SU-DHL-6 (cell line): Measurements from ENCODE around the gene IGSF5.

Experiments
- H2AFZ ChIP-seq: fragments of 200-600 bp; sonication (generic); 2 replicates; pipeline ENCODE4 v1.6.1; 2014; ENCODE audit warnings: low read depth, mild to moderate bottlenecking, moderate library complexity, mixed read lengths, antibody characterized with exemption, low read length; ENCODE audit not compliant: severe bottlenecking
- H3F3A ChIP-seq: fragments of 200-600 bp; shearing (Covaris generic); 2 replicates; pipeline ENCODE4 v1.6.0; 2016; ENCODE audit warnings: antibody characterized with exemption, mild to moderate bottlenecking; ENCODE audit not compliant: insufficient read depth
- H3K27ac ChIP-seq: fragments of 200-600 bp; sonication (generic); 2 replicates; pipeline ENCODE4 v1.5.1; 2016; ENCODE audit warnings: low read depth, mild to moderate bottlenecking, low read length, moderate library complexity, mixed read lengths
- H3K27me3 ChIP-seq: fragments of 200-600 bp; sonication (generic), shearing (Covaris generic); 2 replicates; pipeline ENCODE4 v1.6.0; 2014; ENCODE audit warnings: mild to moderate bottlenecking, low read length
- H3K36me3 ChIP-seq: fragments of 200-600 bp; sonication (generic); 2 replicates; pipeline ENCODE4 v1.6.1; 2014; ENCODE audit warnings: mild to moderate bottlenecking, low read length, mixed read lengths
- H3K4me2 ChIP-seq: fragments of 300-600, 200-600 bp; shearing (Covaris generic), sonication (generic); 2 replicates; pipeline ENCODE4 v1.6.0; 2014; ENCODE audit warnings: low read length, low read depth, mild to moderate bottlenecking; ENCODE audit not compliant: poor library complexity, severe bottlenecking
- H3K4me3 ChIP-seq: fragments of 200-600 bp; sonication (generic); 2 replicates; pipeline ENCODE4 v1.5.1; 2014; ENCODE audit warnings: antibody characterized with exemption, low read length, mild to moderate bottlenecking, mixed read lengths; ENCODE audit not compliant: insufficient read depth, poor library complexity, severe bottlenecking
- H3K79me2 ChIP-seq: fragments of 200-600 bp; sonication (generic); 2 replicates; pipeline ENCODE4 v1.6.1; 2014; ENCODE audit warnings: mild to moderate bottlenecking, low read length, moderate library complexity; ENCODE audit not compliant: insufficient read depth
- H3K9ac ChIP-seq: fragments of 200-600 bp; sonication (generic); 2 replicates; pipeline ENCODE4 v1.7.0; 2014; ENCODE audit warnings: mild to moderate bottlenecking, low read length
- H3K9me2 ChIP-seq: fragments of 200-600 bp; sonication (generic); replicated peaks from 2 replicates; pipeline ENCODE4 v1.6.1; 2014; ENCODE audit warnings: low read length; ENCODE audit not compliant: insufficient read depth
- H3K9me3 ChIP-seq: fragments of 200-600 bp; sonication (generic); 2 replicates; pipeline ENCODE4 v1.6.1; 2014; ENCODE audit warnings: low read length, mixed read lengths; ENCODE audit not compliant: insufficient read depth
- H4K20me1 ChIP-seq: fragments of 200-600 bp; sonication (generic); 2 replicates; pipeline ENCODE4 v1.6.1; 2014; ENCODE audit warnings: low read depth, mild to moderate bottlenecking, antibody characterized with exemption, low read length, moderate library complexity, mixed read lengths
- CTCF ChIP-seq: fragments of 200-600 bp; sonication (generic); IDR thresholded peaks from one replicate; pipeline ENCODE4 v1.5.1; 2017; ENCODE audit warnings: antibody characterized with exemption, mild to moderate bottlenecking, low read length, moderate library complexity; ENCODE audit not compliant: insufficient read depth, poor library complexity, severe bottlenecking
- EZH2phosphoT487 ChIP-seq: fragments of 200-600 bp; sonication (generic), shearing (Covaris generic); conservative IDR thresholded peaks from 2 replicates; pipeline ENCODE4 v1.6.1; 2018; ENCODE audit warnings: mild to moderate bottlenecking, antibody characterized with exemption, low read length, moderate library complexity, mixed read lengths

The IGSF5 gene

GRCh38 chr21:39728341-39728740 is 16.6 kb upstream of the IGSF5 start:
- Histone ChIP-seq H3K9me2 (no peaks in the 10 kb centered on the region), H4K20me1 (no peaks in the 10 kb centered on the region), H3F3A (no peaks in the 10 kb centered on the region), H3K4me3 (no peak overlapping the region), H3K27me3 (no peaks in the 10 kb centered on the region), H2AFZ (no peak overlapping the region), H3K4me2 (no peak overlapping the region), H3K36me3 (no peaks in the 10 kb centered on the region), H3K9me3 (no peaks in the 10 kb centered on the region), H3K27ac (no peak overlapping the region), H3K9ac (no peak overlapping the region), H3K79me2 (no peaks in the 10 kb centered on the region)
- TF ChIP-seq EZH2phosphoT487: no peak
- TF ChIP-seq CTCF: no peak

- TF ChIP-seq EZH2phosphoT487: no peak
- TF ChIP-seq CTCF: no peak
- Histone ChIP-seq H4K20me1 (no peaks in the 10 kb centered on the region), H3K27ac (no peak overlapping the region), H3K4me2 (no peak overlapping the region), H3K9me2 (no peaks in the 10 kb centered on the region), H3F3A (no peaks in the 10 kb centered on the region), H3K9me3 (no peaks in the 10 kb centered on the region), H3K9ac (no peak overlapping the region), H3K36me3 (no peaks in the 10 kb centered on the region), H3K79me2 (no peaks in the 10 kb centered on the region), H2AFZ (no peak overlapping the region), H3K4me3 (no peak overlapping the region), H3K27me3 (no peaks in the 10 kb centered on the region)
These were observed 14.4 kb upstream of the IGSF5 start for GRCh38 chr21:39730418-39731157.

GRCh38 chr21:39736716-39737115 is 8.3 kb upstream of the IGSF5 start:
- H3F3A ChIP-seq: no peaks in the 10 kb centered on the region
- H3K9me2 ChIP-seq: no peaks in the 10 kb centered on the region
- no peaks in the 10 kb centered on the region for H3K79me2 ChIP-seq
- H3K9me3 ChIP-seq: no peaks in the 10 kb centered on the region
- TF ChIP-seq CTCF (no peak), EZH2phosphoT487 (no peak)
- H3K27me3 ChIP-seq: no peaks in the 10 kb centered on the region
- no peak overlapping the region for H2AFZ ChIP-seq
- H4K20me1 ChIP-seq: no peaks in the 10 kb centered on the region
- H3K4me2 ChIP-seq: no peak overlapping the region
- H3K9ac ChIP-seq: no peak overlapping the region
- no peak overlapping the region for H3K27ac ChIP-seq
- no peaks in the 10 kb centered on the region for H3K36me3 ChIP-seq
- no peak overlapping the region for H3K4me3 ChIP-seq
